ENCODE results near the gene STS. TPM values are rescaled to one million over a fixed set of nuclear protein-coding genes. Genes with fewer than 3 reads are reported as not detected.

The STS gene
- total and polyA plus RNA-seq, 2 of the 8 experiments (the other 6 are each of a cell fraction or from before 2014, with no cell fraction given) = 0.67 to 1.5 TPM

GRCh38 chrX:7168371-7168770 lies 20.9 kb downstream of the STS start:
- DNase-seq (ENCODE audit: low read depth in 1 of 2, low spot score in 2 of 2) (no peak), FAIRE-seq (no peak)
- no peak overlapping the region for H3K56ac ChIP-seq (replicated peaks; ENCODE audit: insufficient read length, low read depth, low read length)
- no peak overlapping the region for H3K18ac ChIP-seq (ENCODE audit: extremely low read depth, low read length)
- no peak overlapping the region for H3K4me2 ChIP-seq (ENCODE audit: insufficient read depth in 1 of 2, low read depth in 2 of 2, low read length in 2 of 2)
- H3K23ac ChIP-seq (ENCODE audit: insufficient read length) = no peak overlapping the region
- no peak overlapping the region for H2BK20ac ChIP-seq (ENCODE audit: low read length)
- WGBS, 2 experiments (ENCODE audit: extremely low coverage in 1 of 2, insufficient coverage in 1 of 2, insufficient read length in 1 of 2, insufficient replicate concordance in 2 of 2, low coverage in 1 of 2, low lambda C conversion rate in 2 of 2, missing lambda C conversion rate in 1 of 2) = no CpG with 5 or more reads among the region's 1 CpG
- no peak overlapping the region for H2AFZ ChIP-seq (ENCODE audit: low read length)
- H3K14ac ChIP-seq (ENCODE audit: insufficient read length) = no peak overlapping the region
- H2BK5ac ChIP-seq (ENCODE audit: low read depth, low read length) = no peak overlapping the region
- H2BK120ac ChIP-seq (replicated peaks; ENCODE audit: low read depth, low read length) = no peak overlapping the region
- no peak overlapping the region for H2BK15ac ChIP-seq (ENCODE audit: low read length)
- no peaks in the 10 kb centered on the region for H3K79me2 ChIP-seq (ENCODE audit: control insufficient read depth in 1 of 2, insufficient read depth in 2 of 2, low read length in 2 of 2)
- no peak overlapping the region for H3K4me3 ChIP-seq (ENCODE audit: extremely low read depth in 1 of 4, insufficient read depth in 2 of 4, low read depth in 3 of 4, low read length in 4 of 4)
- H3K79me1 ChIP-seq (ENCODE audit: low read depth, low read length) = no peaks in the 10 kb centered on the region
- H4K91ac ChIP-seq (replicated peaks; ENCODE audit: insufficient read length, low read length) = no peak overlapping the region
- H4K8ac ChIP-seq (ENCODE audit: extremely low read depth, insufficient read depth, low read length) = no peak overlapping the region
- H2BK12ac ChIP-seq (ENCODE audit: low read depth, low read length) = no peak overlapping the region
- no peak overlapping the region for H3K27ac ChIP-seq (ENCODE audit: low read depth, low read length)
- no peaks in the 10 kb centered on the region for H3K4me1 ChIP-seq (replicated peaks in 1 of 4; ENCODE audit: control insufficient read depth in 3 of 4, insufficient read depth in 4 of 4, low read length in 3 of 4)
- H3K36me3 ChIP-seq (ENCODE audit: control insufficient read depth in 2 of 4, insufficient read depth in 4 of 4, low read length in 3 of 4) = no peaks in the 10 kb centered on the region
- no peaks in the 10 kb centered on the region for H3K9me3 ChIP-seq (ENCODE audit: insufficient read depth in 2 of 2, low read depth in 1 of 2, low read length in 1 of 2)
- H3K27me3 ChIP-seq (replicated peaks in 1 of 4; ENCODE audit: control insufficient read depth in 3 of 4, extremely low read depth in 1 of 4, insufficient read depth in 3 of 4, low read length in 3 of 4) = no peaks in the 10 kb centered on the region
- H2AK5ac ChIP-seq (ENCODE audit: low read depth, low read length) = no peak overlapping the region
- H3K23me2 ChIP-seq (ENCODE audit: low read depth, low read length) = no peaks in the 10 kb centered on the region
- H4K5ac ChIP-seq (ENCODE audit: insufficient read length, low read depth, low read length) = no peak overlapping the region
- H3K9ac ChIP-seq (replicated peaks in 1 of 4; ENCODE audit: extremely low read depth in 1 of 4, low read depth in 3 of 4, low read length in 3 of 4) = no peak overlapping the region
- ChIA-PET POLR2A (ENCODE audit: partially characterized antibody) (interaction anchor here (1.0 kb wide), 1 partner anchor 21 kb away, joined by 3 read pairs; the partner anchor contains the start of gene STS), CTCF (ENCODE audit: partially characterized antibody) (no interaction called here)
- H4K20me1 ChIP-seq (replicated peaks in 1 of 2; ENCODE audit: control insufficient read depth in 1 of 2, insufficient read depth in 2 of 2, low read length in 2 of 2) = no peaks in the 10 kb centered on the region
- no peak overlapping the region for H3K4ac ChIP-seq (replicated peaks; ENCODE audit: insufficient read length, low read depth, low read length)
- TF ChIP-seq ZNF274 (IDR thresholded peaks at IDR 0.05; ENCODE audit: borderline replicate concordance, extremely low read depth, low read length) (no peak), SIN3A (conservative IDR thresholded peaks at IDR 0.05 in 1 of 2, IDR thresholded peaks at IDR 0.05 in 1 of 2; ENCODE audit: low read depth in 1 of 2, low read length in 2 of 2) (no peak), RFX5 (IDR thresholded peaks at IDR 0.05; ENCODE audit: borderline replicate concordance, low read depth, low read length) (no peak), ASH2L (IDR thresholded peaks at IDR 0.05; ENCODE audit: low read length) (no peak), CREB1 (IDR thresholded peaks at IDR 0.05) (no peak), SAP30 (IDR thresholded peaks at IDR 0.05; ENCODE audit: insufficient read depth, insufficient replicate concordance, low read length) (no peak), SP1 (IDR thresholded peaks at IDR 0.05; ENCODE audit: low read depth, low read length) (no peak)
